ENCODE measurements around the gene AKAP13. TPM values are rescaled to one million over a fixed set of nuclear protein-coding genes. Genes with fewer than 3 reads are reported as not detected.

The AKAP13 gene
- total and polyA plus RNA-seq, 5 experiments from 2014 or later, result 113 to 244 (median 131) TPM

GRCh38 chr15:85778107-85778776 lies 397.8 kb downstream of the AKAP13 start:
- Mint-ChIP-seq H3K36me3 (no peaks in the 10 kb centered on the region), H3K27ac (no peak overlapping the region), H3K27me3 (no peaks in the 10 kb centered on the region), H3K9me3 (no peaks in the 10 kb centered on the region), H3K4me1 (peaks cover 7 to 34% (median 14%) of the 10 kb centered on the region in 4 donors), H3K4me3 (peak overlapping the region in 1 of 10 donors; percentile 26)
- POLR2A ChIA-PET, result interaction anchor here (0.6 to 1.5 kb wide), 2 partner anchors 8 to 693 kb away, joined by 3 to 4 read pairs; no protein-coding TSS in a partner anchor
- no peak for DNase-seq
- ATAC-seq, result no peak

- DNase-seq, result no peak
- H3K4me3 Mint-ChIP-seq, result no peak overlapping the region
- no peaks in the 10 kb centered on the region for H3K9me3 Mint-ChIP-seq
- peaks cover 12 to 37% (median 17%) of the 10 kb centered on the region in 4 donors for H3K4me1 Mint-ChIP-seq
- no peak for ATAC-seq
- H3K36me3 Mint-ChIP-seq, result no peaks in the 10 kb centered on the region
- H3K27ac Mint-ChIP-seq, result peak overlapping the region in 1 of 10 donors; percentile 22
- POLR2A ChIA-PET, result interaction anchor here (0.8 to 1.5 kb wide), 2 partner anchors 9 to 23 kb away, joined by 3 to 4 read pairs; no protein-coding TSS in a partner anchor
- H3K27me3 Mint-ChIP-seq, result no peaks in the 10 kb centered on the region
Measured at GRCh38 chr15:85779249-85779648, 398.8 kb downstream of the AKAP13 start.

GRCh38 chr15:85780225-85780985 lies 400.0 kb downstream of the AKAP13 start:
- Mint-ChIP-seq H3K36me3 (no peaks in the 10 kb centered on the region), H3K27ac (peak overlapping the region in 3 of 10 donors; percentile 12 to 50 (median 25)), H3K4me1 (peaks cover 13 to 45% (median 25%) of the 10 kb centered on the region in 4 donors), H3K4me3 (no peak overlapping the region), H3K27me3 (no peaks in the 10 kb centered on the region), H3K9me3 (no peaks in the 10 kb centered on the region)
- no peak for DNase-seq
- no peak for ATAC-seq
- POLR2A ChIA-PET, result no interaction called here

GRCh38 chr15:85781099-85781498 lies 400.7 kb downstream of the AKAP13 start:
- POLR2A ChIA-PET, result no interaction called here
- Mint-ChIP-seq H3K27me3 (no peaks in the 10 kb centered on the region), H3K36me3 (no peaks in the 10 kb centered on the region), H3K4me3 (no peak overlapping the region), H3K9me3 (no peaks in the 10 kb centered on the region), H3K27ac (peak overlapping the region in 1 of 10 donors; percentile 53), H3K4me1 (peaks cover 13 to 52% (median 32%) of the 10 kb centered on the region in 4 donors)
- ATAC-seq, result no peak
- DNase-seq, result no peak

- Mint-ChIP-seq H3K36me3 (no peaks in the 10 kb centered on the region), H3K27me3 (no peaks in the 10 kb centered on the region), H3K9me3 (no peaks in the 10 kb centered on the region), H3K27ac (peak overlapping the region in 1 of 10 donors; percentile 5), H3K4me3 (no peak overlapping the region), H3K4me1 (peaks cover 16 to 60% (median 38%) of the 10 kb centered on the region in 4 donors)
- POLR2A ChIA-PET, result no interaction called here
- DNase-seq (no peak), ATAC-seq (no peak)
Measured at GRCh38 chr15:85782064-85782463, 401.7 kb downstream of the AKAP13 start.

- POLR2A ChIA-PET, result interaction anchor here (1.0 to 1.2 kb wide), 2 partner anchors 8 to 33 kb away, joined by 3 read pairs; partner anchors contain the start of gene KLHL25
Measured at GRCh38 chr15:85785887-85786780, 405.7 kb downstream of the AKAP13 start.

GRCh38 chr15:85786781-85787114 lies 406.3 kb downstream of the AKAP13 start:
- peaks cover 22 to 66% (median 47%) of the 10 kb centered on the region in 4 donors for H3K4me1 Mint-ChIP-seq
- no peak for ATAC-seq
- peak overlapping the region in 1 of 10 donors; percentile 62 for H3K4me3 Mint-ChIP-seq
- H3K27ac Mint-ChIP-seq, result peak overlapping the region in 5 of 10 donors; percentile 55 to 87 (median 72)
- POLR2A ChIA-PET, result interaction anchor here (1.0 kb wide), 1 partner anchor 8 kb away, joined by 3 read pairs; the partner anchor contains the start of gene KLHL25
- DNase-seq, result no peak
- no peaks in the 10 kb centered on the region for H3K27me3 Mint-ChIP-seq
- no peaks in the 10 kb centered on the region for H3K9me3 Mint-ChIP-seq
- H3K36me3 Mint-ChIP-seq, result no peaks in the 10 kb centered on the region

More at GRCh38 chr15:85785887-85786780, 405.7 kb downstream of the AKAP13 start:
- Mint-ChIP-seq H3K9me3 (no peaks in the 10 kb centered on the region), H3K4me3 (peak overlapping the region; percentile 24 to 81 (median 74)), H3K27ac (peak overlapping the region; percentile 57 to 91 (median 77)), H3K4me1 (peaks cover 20 to 62% (median 44%) of the 10 kb centered on the region in 4 donors), H3K27me3 (no peaks in the 10 kb centered on the region), H3K36me3 (no peaks in the 10 kb centered on the region)
- no peak for DNase-seq
- ATAC-seq, result peak in 1 of 2 donors; percentile 40

- H3K4me1 Mint-ChIP-seq, result peaks cover 28 to 77% (median 60%) of the 10 kb centered on the region in 4 donors
- H3K27ac Mint-ChIP-seq, result peak overlapping the region in 4 of 10 donors; percentile 6 to 83 (median 36)
- DNase-seq, result no peak
- no peak for ATAC-seq
- no peaks in the 10 kb centered on the region for H3K36me3 Mint-ChIP-seq
- POLR2A ChIA-PET, result no interaction called here
- no peaks in the 10 kb centered on the region for H3K9me3 Mint-ChIP-seq
- H3K27me3 Mint-ChIP-seq, result no peaks in the 10 kb centered on the region
- H3K4me3 Mint-ChIP-seq, result no peak overlapping the region
Measured at GRCh38 chr15:85788771-85789495, 408.5 kb downstream of the AKAP13 start.

GRCh38 chr15:85789496-85789875 lies 409.1 kb downstream of the AKAP13 start:
- POLR2A ChIA-PET, result interaction anchor here (1.3 kb wide), 1 partner anchor 15 kb away, joined by 3 read pairs; no protein-coding TSS in a partner anchor
- Mint-ChIP-seq H3K27ac (peak overlapping the region in 3 of 10 donors; percentile 6 to 59 (median 22)), H3K36me3 (no peaks in the 10 kb centered on the region), H3K27me3 (no peaks in the 10 kb centered on the region), H3K4me3 (no peak overlapping the region), H3K4me1 (peaks cover 27 to 74% (median 58%) of the 10 kb centered on the region in 4 donors), H3K9me3 (no peaks in the 10 kb centered on the region)
- ATAC-seq (no peak), DNase-seq (no peak)

GRCh38 chr15:85792102-85792731 lies 411.8 kb downstream of the AKAP13 start:
- no peaks in the 10 kb centered on the region for H3K27me3 Mint-ChIP-seq
- H3K27ac Mint-ChIP-seq, result peak overlapping the region in 2 of 10 donors; percentile 79 to 81
- POLR2A ChIA-PET, result interaction anchor here (1.2 kb wide), 1 partner anchor 22 kb away, joined by 3 read pairs; no protein-coding TSS in a partner anchor
- H3K4me3 Mint-ChIP-seq, result peak overlapping the region in 4 of 10 donors; percentile 14 to 94 (median 63)
- no peaks in the 10 kb centered on the region for H3K9me3 Mint-ChIP-seq
- H3K4me1 Mint-ChIP-seq, result peaks cover 31 to 66% (median 49%) of the 10 kb centered on the region in 4 donors
- H3K36me3 Mint-ChIP-seq, result no peaks in the 10 kb centered on the region
- DNase-seq, result no peak
- no peak for ATAC-seq

- Mint-ChIP-seq H3K4me1 (peaks cover 29 to 59% (median 44%) of the 10 kb centered on the region in 4 donors), H3K27ac (peak overlapping the region in 9 of 10 donors; percentile 38 to 92 (median 75)), H3K4me3 (peak overlapping the region; percentile 85 to 96 (median 90)), H3K27me3 (no peaks in the 10 kb centered on the region), H3K9me3 (no peaks in the 10 kb centered on the region), H3K36me3 (no peaks in the 10 kb centered on the region)
- no peak for DNase-seq
- no peak for ATAC-seq
- POLR2A ChIA-PET, result interaction anchor here (0.7 to 1.5 kb wide), 4 partner anchors 8 to 805 kb away, joined by 3 to 6 read pairs (median 6); no protein-coding TSS in a partner anchor
Measured at GRCh38 chr15:85792912-85793590, 412.6 kb downstream of the AKAP13 start.
